NCI-H748 (cell line): ENCODE data around the gene DTNB.
"Not testable (repeated sequence)": the region's sequence is repeated elsewhere in the genome, so short reads cannot be mapped to it uniquely, and the experiment has no call there.

ENCODE experiments used
- DNase-seq: peaks from one replicate; lab custom pipeline; 2025; ENCODE audit not compliant: unreplicated experiment; lab: John Stamatoyannopoulos, UW

Gene DTNB

GRCh38 chr2:25549571-25549970 lies 123.8 kb downstream of the DTNB start:
- DNase-seq, result not testable (repeated sequence)

GRCh38 chr2:25548601-25549000 lies 124.8 kb downstream of the DTNB start:
- DNase-seq, result no peak

GRCh38 chr2:25546852-25547251 lies 126.5 kb downstream of the DTNB start:
- DNase-seq, result no peak

GRCh38 chr2:25545899-25546298 lies 127.5 kb downstream of the DTNB start:
- no peak for DNase-seq

GRCh38 chr2:25544445-25544844 lies 128.9 kb downstream of the DTNB start:
- no peak for DNase-seq

- DNase-seq, result no peak
Measured at GRCh38 chr2:25543939-25544338, 129.4 kb downstream of the DTNB start.

GRCh38 chr2:25541378-25541777 lies 132.0 kb downstream of the DTNB start:
- no peak for DNase-seq

GRCh38 chr2:25539136-25539535 lies 134.2 kb downstream of the DTNB start:
- no peak for DNase-seq

- DNase-seq, result no peak
Measured at GRCh38 chr2:25537526-25537925, 135.9 kb downstream of the DTNB start.

- DNase-seq, result not testable (repeated sequence)
Measured at GRCh38 chr2:25535411-25536289, 137.7 kb downstream of the DTNB start.

GRCh38 chr2:25534937-25535336 lies 138.4 kb downstream of the DTNB start:
- not testable (repeated sequence) for DNase-seq

- no peak for DNase-seq
Measured at GRCh38 chr2:25534455-25534854, 138.9 kb downstream of the DTNB start.

- DNase-seq, result not testable (repeated sequence)
Measured at GRCh38 chr2:25533771-25534170, 139.6 kb downstream of the DTNB start.

- no peak for DNase-seq
Measured at GRCh38 chr2:25532521-25532920, 140.9 kb downstream of the DTNB start.

- DNase-seq, result no peak
Measured at GRCh38 chr2:25529034-25529433, 144.3 kb downstream of the DTNB start.

- DNase-seq, result no peak
Measured at GRCh38 chr2:25528173-25528572, 145.2 kb downstream of the DTNB start.

- peak; percentile 16 for DNase-seq
Measured at GRCh38 chr2:25524507-25524906, 148.9 kb downstream of the DTNB start.

GRCh38 chr2:25523060-25523459 lies 150.3 kb downstream of the DTNB start:
- no peak for DNase-seq

GRCh38 chr2:25521665-25522387 lies 151.6 kb downstream of the DTNB start:
- DNase-seq, result peak; percentile 77

GRCh38 chr2:25521126-25521525 lies 152.3 kb downstream of the DTNB start:
- DNase-seq, result no peak

GRCh38 chr2:25517701-25518100 lies 155.7 kb downstream of the DTNB start:
- DNase-seq, result no peak

- no peak for DNase-seq
Measured at GRCh38 chr2:25514043-25514637, 159.2 kb downstream of the DTNB start.
